Karpas-422 (cell line): ENCODE measurements around the gene METTL18. TPM values are rescaled to one million over a fixed set of nuclear protein-coding genes. Genes with fewer than 3 reads are reported as not detected.

Experiments
- DNase-seq: peaks from one replicate; pipeline ENCODE4 v3.0.0-alpha.2; 2015
- H2AFZ ChIP-seq: fragments of 200-600 bp; sonication (generic); 2 replicates; pipeline ENCODE4 v1.6.1; 2014; ENCODE audit warnings: antibody characterized with exemption, low read length, mixed read lengths
- H3K27ac ChIP-seq: fragments of 200-600 bp; sonication (generic); 2 replicates; pipeline ENCODE4 v1.5.1; 2014; ENCODE audit warnings: mild to moderate bottlenecking, low read length, moderate library complexity
- H3K27me3 ChIP-seq: fragments of 200-600 bp; sonication (generic); 2 replicates; pipeline ENCODE4 v1.6.1; 2014; ENCODE audit warnings: low read length, mixed read lengths
- H3K36me3 ChIP-seq: fragments of 200-600 bp; sonication (generic); 2 replicates; pipeline ENCODE4 v1.6.1; 2014; ENCODE audit warnings: low read length, mixed read lengths; ENCODE audit not compliant: insufficient read depth
- H3K4me1 ChIP-seq: fragments of 200-600 bp; sonication (generic); 2 replicates; pipeline ENCODE4 v1.6.1; 2014; ENCODE audit warnings: mild to moderate bottlenecking, low read length, mixed read lengths
- H3K4me2 ChIP-seq: fragments of 200-600 bp; sonication (generic); 2 replicates; pipeline ENCODE4 v1.6.1; 2014; ENCODE audit warnings: low read length, low read depth, mild to moderate bottlenecking; ENCODE audit not compliant: poor library complexity, severe bottlenecking
- H3K4me3 ChIP-seq: fragments of 200-600 bp; sonication (generic); 2 replicates; pipeline ENCODE4 v1.5.1; 2014; ENCODE audit warnings: mild to moderate bottlenecking, antibody characterized with exemption, low read length, mixed read lengths
- H3K79me2 ChIP-seq: fragments of 200-600 bp; sonication (generic); 2 replicates; pipeline ENCODE4 v1.6.1; 2014; ENCODE audit warnings: mild to moderate bottlenecking, low read length, mixed read lengths
- H3K9ac ChIP-seq: fragments of 200-600 bp; sonication (generic); 2 replicates; pipeline ENCODE4 v1.6.0; 2014; ENCODE audit warnings: low read length
- H3K9me2 ChIP-seq: fragments of 200-600 bp; sonication (generic), shearing (Covaris generic); replicated peaks from 2 replicates; pipeline ENCODE4 v1.6.0; 2014; ENCODE audit warnings: mild to moderate bottlenecking, low read length, moderate library complexity; ENCODE audit not compliant: insufficient read depth
- H3K9me3 ChIP-seq: fragments of 300-700, 200-600 bp; sonication (generic); 2 replicates; pipeline ENCODE4 v1.6.1; 2014; ENCODE audit warnings: low read length, mixed read lengths
- H4K20me1 ChIP-seq: fragments of 200-600 bp; sonication (generic); 2 replicates; pipeline ENCODE4 v1.6.1; 2014; ENCODE audit warnings: mild to moderate bottlenecking, antibody characterized with exemption, low read length, low read depth; ENCODE audit not compliant: insufficient read depth
- total RNA-seq: library from RNA; depleted of rRNA; stranded (reverse); fragments of >200 nt; shearing (Covaris generic); gene quantifications from 2 replicates; pipeline ENCODE4 v1.2.3, GENCODE V29; 2014; ENCODE audit warnings: low replicate concordance; rRNA removed

The METTL18 gene
- 10.4 and 13.3 TPM in 2 replicates for total RNA-seq

DNA sequence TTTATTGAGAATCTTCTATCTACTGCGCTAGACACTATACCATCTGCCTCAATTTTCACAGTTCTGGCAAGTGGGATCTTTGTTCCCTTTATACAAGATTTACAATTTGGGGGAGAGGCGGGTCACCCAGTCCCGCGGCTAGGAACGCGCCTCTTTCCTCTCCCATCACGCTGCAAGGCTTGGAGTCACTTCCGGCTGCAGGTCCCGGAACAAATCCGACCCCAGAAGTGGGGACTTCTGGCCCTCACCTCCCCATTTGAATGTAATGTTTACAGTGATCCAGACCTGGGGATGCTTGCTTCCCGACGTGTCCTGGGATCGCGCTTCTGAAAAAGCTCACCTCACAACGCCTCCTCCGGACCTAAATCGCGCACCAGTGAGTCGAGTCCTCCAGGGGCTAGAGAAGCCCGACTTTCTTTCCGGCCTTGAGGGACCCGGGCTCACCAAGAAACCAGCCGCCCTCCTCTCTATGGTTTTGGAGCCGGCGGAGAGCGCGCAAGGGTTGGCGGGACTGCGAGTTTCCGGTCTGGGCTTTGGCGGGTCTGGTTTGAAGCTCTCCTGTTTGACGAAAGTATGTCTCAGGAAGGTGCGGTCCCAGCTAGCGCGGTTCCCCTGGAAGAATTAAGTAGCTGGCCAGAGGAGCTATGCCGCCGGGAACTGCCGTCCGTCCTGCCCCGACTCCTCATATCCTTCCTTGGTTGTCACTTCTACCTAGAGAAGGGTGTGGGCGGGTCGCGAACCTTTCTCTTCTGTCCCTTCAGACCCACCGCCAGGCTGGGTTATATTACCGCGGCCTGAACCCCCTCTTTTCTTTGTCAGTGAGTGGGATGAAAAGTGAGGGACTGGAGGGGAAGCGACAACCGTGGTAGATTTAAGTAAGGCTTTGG, at the start of gene METTL18:
METTL18 (minus strand) TSS at position 378 of the 887 bp plus-strand sequence. CDS start 1,212 bp downstream, outside the sequence.
- Histone ChIP-seq H2AFZ (peak within 1 kb of the TSS; percentile 83), H3K9ac (peak within 1 kb of the TSS; percentile 79), H3K36me3 (peaks cover 17% of the 10 kb centered on the region), H3K9me3 (no peaks in the 10 kb centered on the region), H3K27ac (peak within 1 kb of the TSS; percentile 40), H3K4me2 (peak within 1 kb of the TSS; percentile 90), H3K4me1 (peaks cover 33% of the 10 kb centered on the region), H3K79me2 (peaks cover 64% of the 10 kb centered on the region), H3K27me3 (no peaks in the 10 kb centered on the region), H3K9me2 (no peaks in the 10 kb centered on the region), H4K20me1 (no peaks in the 10 kb centered on the region), H3K4me3 (peak within 1 kb of the TSS; percentile 82)
- peak; percentile 98 for DNase-seq

DNA sequence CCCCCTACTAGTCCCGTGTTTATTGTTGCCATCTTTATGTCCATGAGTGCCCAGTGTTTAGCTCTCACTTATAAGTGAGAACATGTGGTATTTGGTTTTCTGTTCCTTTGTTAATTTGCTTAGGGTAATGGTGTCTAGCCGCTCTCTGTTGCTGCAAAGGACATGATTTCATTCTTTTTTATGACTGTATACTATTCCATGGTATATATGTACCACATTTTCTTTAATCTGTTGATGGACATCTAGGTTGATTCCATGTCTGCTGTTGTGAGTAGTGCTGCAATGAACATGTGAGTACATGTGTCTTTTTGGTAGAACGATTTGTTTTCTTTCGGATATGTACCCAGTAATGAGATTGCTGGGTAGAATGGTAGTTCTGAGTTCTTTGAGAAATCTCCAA, 44.2 kb upstream of the METTL18 start:
- Histone ChIP-seq H3K4me3 (no peak overlapping the region), H4K20me1 (no peaks in the 10 kb centered on the region), H3K4me1 (no peaks in the 10 kb centered on the region), H3K79me2 (peaks cover 44% of the 10 kb centered on the region), H3K4me2 (no peak overlapping the region), H3K9me2 (no peaks in the 10 kb centered on the region), H3K9me3 (0 out of 2 replicates have a peak, but pooled peaks cover 8% of the 10 kb centered on the region), H3K27me3 (no peaks in the 10 kb centered on the region), H2AFZ (no peak overlapping the region), H3K36me3 (peaks cover 89% of the 10 kb centered on the region), H3K27ac (no peak overlapping the region), H3K9ac (no peak overlapping the region)
- no peak for DNase-seq

DNA sequence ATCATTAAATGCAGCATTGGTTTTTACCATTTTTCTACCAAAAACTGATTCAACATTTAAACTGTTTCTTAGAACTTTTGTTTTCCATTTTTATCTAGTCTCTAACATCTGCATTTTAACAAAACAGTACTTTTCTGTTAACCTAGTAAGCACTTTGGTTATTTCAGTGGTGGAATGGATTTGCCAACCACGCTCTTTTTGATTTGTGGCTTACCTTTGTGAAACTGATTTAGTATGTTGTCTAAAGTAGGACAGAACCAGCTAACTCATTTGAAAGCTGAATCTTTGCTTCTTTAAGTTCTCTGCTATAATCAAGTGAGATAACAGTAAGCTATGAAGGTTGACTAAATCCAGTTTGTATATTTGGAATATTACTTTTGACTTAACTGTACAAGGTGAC, 41.5 kb upstream of the METTL18 start:
- DNase-seq: no peak
- Histone ChIP-seq H3K4me1 (no peaks in the 10 kb centered on the region), H3K27ac (no peak overlapping the region), H3K9ac (no peak overlapping the region), H3K9me3 (0 out of 2 replicates have a peak, but pooled peaks cover 8% of the 10 kb centered on the region), H3K36me3 (peaks cover 86% of the 10 kb centered on the region), H3K79me2 (peaks cover 30% of the 10 kb centered on the region), H4K20me1 (no peaks in the 10 kb centered on the region), H3K4me2 (no peak overlapping the region), H2AFZ (no peak overlapping the region), H3K27me3 (no peaks in the 10 kb centered on the region), H3K4me3 (no peak overlapping the region), H3K9me2 (no peaks in the 10 kb centered on the region)

DNA sequence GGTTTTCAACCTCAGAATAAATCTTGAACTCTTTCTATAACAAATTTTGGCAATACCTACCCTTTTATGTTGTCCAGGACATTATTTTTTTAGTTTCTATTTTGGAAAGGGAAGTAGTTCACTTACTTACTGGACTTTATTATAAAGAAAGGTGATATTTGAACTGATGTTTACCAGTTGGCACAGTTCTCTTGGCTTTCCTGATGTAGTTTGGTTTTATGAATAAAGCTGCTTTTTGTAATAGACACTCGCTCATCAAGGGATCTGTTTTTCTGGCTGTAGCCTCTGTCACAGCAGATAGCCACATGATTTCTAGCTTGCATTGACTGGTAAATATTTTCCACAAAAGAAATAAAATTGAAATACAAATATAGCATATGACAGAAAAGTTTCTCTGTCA, 40.9 kb upstream of the METTL18 start:
- no peak overlapping the region for H3K4me2 ChIP-seq
- no peak overlapping the region for H2AFZ ChIP-seq
- no peak overlapping the region for H3K4me3 ChIP-seq

DNA sequence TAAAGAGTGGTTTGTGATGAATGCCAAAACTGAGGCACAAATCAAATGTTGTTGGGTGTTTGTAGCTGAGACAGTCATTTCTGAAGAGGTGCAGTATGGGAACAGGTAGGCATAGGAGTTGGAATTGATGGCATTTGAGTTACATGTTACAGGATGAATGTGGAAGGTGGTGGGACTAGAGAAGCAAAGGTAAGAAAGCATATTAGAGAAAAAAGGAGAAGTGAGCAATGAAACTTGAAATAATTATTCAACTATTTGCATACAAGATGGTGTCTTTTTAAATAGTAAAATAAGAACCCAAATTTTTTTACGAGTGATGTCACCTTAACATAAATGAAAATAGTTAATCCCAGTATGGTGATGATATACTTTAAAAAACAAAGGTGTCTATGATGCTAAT, 40.2 kb upstream of the METTL18 start:
- H2AFZ ChIP-seq: no peak overlapping the region
- H3K36me3 ChIP-seq: peaks cover 89% of the 10 kb centered on the region
- no peak overlapping the region for H3K4me3 ChIP-seq
- H3K9ac ChIP-seq: no peak overlapping the region
- no peak overlapping the region for H3K4me2 ChIP-seq
- H3K9me2 ChIP-seq: no peaks in the 10 kb centered on the region
- H3K9me3 ChIP-seq: 0 out of 2 replicates have a peak, but pooled peaks cover 8% of the 10 kb centered on the region
- no peaks in the 10 kb centered on the region for H3K4me1 ChIP-seq
- no peaks in the 10 kb centered on the region for H3K27me3 ChIP-seq
- H3K79me2 ChIP-seq: peaks cover 20% of the 10 kb centered on the region
- no peaks in the 10 kb centered on the region for H4K20me1 ChIP-seq
- no peak overlapping the region for H3K27ac ChIP-seq
- no peak for DNase-seq

More for the DNA sequence above, 40.9 kb upstream of the METTL18 start:
- H3K4me1 ChIP-seq: no peaks in the 10 kb centered on the region
- no peak for DNase-seq
- peaks cover 24% of the 10 kb centered on the region for H3K79me2 ChIP-seq
- no peak overlapping the region for H3K27ac ChIP-seq
- peaks cover 87% of the 10 kb centered on the region for H3K36me3 ChIP-seq
- H3K9ac ChIP-seq: no peak overlapping the region
- H3K9me2 ChIP-seq: no peaks in the 10 kb centered on the region
- no peaks in the 10 kb centered on the region for H4K20me1 ChIP-seq
- H3K27me3 ChIP-seq: no peaks in the 10 kb centered on the region
- H3K9me3 ChIP-seq: 0 out of 2 replicates have a peak, but pooled peaks cover 8% of the 10 kb centered on the region

DNA sequence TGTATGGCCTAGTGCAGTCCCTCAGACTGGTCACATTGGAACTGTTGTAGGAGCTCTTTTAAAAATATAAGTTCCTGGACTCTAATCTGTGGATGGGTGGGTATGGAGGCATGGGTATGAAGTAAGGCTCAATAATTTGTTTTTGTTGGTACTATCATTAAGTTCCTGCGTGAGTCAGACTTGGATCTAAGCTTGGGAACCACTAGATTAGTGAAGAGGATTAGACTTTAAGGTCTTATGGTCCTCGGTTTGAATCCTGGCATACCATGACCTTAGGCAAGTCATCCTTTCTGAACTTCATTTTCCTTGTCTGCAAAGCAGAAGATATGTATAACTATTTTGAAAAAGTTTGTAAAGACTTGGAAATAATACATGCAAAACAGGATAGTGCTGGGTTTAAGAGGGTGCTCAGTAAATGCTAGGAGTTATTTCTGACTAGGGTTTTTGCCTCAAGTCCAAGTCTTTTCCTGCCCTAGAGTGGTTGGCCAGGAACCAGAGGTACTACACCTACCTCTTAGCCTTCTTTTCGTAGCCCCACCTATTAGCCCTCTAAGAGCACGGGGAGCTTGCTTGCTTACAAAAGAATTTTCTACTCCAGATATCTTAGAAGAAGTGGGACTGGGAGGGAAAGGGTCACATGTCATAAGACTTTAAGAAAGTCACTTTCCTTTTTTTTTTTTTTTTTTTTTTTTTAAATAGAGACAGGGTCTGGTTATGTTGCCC, 38.6 kb upstream of the METTL18 start:
- H3K36me3 ChIP-seq: peaks cover 84% of the 10 kb centered on the region
- no peak overlapping the region for H2AFZ ChIP-seq
- H3K4me3 ChIP-seq: no peak overlapping the region
- no peak overlapping the region for H3K4me2 ChIP-seq
- H3K27me3 ChIP-seq: no peaks in the 10 kb centered on the region
- H3K4me1 ChIP-seq: no peaks in the 10 kb centered on the region
- H4K20me1 ChIP-seq: no peaks in the 10 kb centered on the region
- no peaks in the 10 kb centered on the region for H3K9me3 ChIP-seq
- no peaks in the 10 kb centered on the region for H3K9me2 ChIP-seq
- H3K27ac ChIP-seq: no peak overlapping the region
- peaks cover 7% of the 10 kb centered on the region for H3K79me2 ChIP-seq
- no peak for DNase-seq
- no peak overlapping the region for H3K9ac ChIP-seq

DNA sequence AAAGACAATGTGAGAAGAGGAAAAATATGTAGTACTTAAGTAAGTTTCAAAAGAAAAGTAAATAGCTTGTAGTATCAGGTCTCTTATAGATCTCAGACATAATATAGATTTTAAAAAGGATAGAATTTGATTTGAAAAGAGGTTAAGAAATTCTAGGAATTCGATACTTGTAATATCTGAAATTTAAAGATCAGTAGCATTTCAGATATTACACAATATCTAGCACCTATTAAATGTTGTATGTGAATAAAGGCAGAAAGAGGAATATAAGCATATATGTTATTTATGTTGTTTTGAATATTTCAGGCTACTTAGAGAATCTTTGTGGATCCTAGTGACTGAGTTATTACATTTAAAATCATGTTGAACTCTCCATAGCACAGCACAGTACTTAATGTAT, 35.0 kb upstream of the METTL18 start:
- Histone ChIP-seq H3K4me3 (no peak overlapping the region), H3K27me3 (no peaks in the 10 kb centered on the region), H2AFZ (no peak overlapping the region), H3K27ac (no peak overlapping the region), H3K9ac (no peak overlapping the region), H3K36me3 (peaks cover 57% of the 10 kb centered on the region), H3K4me1 (no peaks in the 10 kb centered on the region), H4K20me1 (no peaks in the 10 kb centered on the region), H3K9me2 (no peaks in the 10 kb centered on the region), H3K9me3 (no peaks in the 10 kb centered on the region), H3K79me2 (no peaks in the 10 kb centered on the region), H3K4me2 (no peak overlapping the region)
- no peak for DNase-seq

DNA sequence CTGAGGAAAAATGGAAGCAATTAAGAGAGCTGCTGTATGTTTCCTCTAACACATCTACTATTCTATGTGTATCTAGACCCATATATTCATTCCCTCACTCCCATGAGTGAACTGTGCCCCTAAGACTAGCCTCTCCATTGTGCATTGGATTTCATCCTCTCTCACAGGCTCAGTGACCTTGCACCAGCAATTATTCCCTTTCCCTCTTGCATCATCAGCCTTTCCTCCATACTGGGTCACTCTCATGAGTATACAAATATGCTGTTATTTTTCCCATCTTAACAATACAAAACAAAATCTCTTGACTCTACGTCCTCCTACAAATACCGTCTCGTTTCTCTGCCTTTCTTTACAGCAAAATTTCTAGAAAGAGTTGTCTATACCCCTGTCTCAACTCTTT, 29.4 kb upstream of the METTL18 start:
- Histone ChIP-seq H3K79me2 (no peaks in the 10 kb centered on the region), H3K27me3 (no peaks in the 10 kb centered on the region), H3K27ac (no peak overlapping the region), H3K4me2 (no peak overlapping the region), H3K36me3 (peaks cover 26% of the 10 kb centered on the region), H3K4me3 (no peak overlapping the region), H3K9ac (no peak overlapping the region), H4K20me1 (no peaks in the 10 kb centered on the region), H3K4me1 (no peaks in the 10 kb centered on the region), H3K9me2 (no peaks in the 10 kb centered on the region), H2AFZ (no peak overlapping the region), H3K9me3 (no peaks in the 10 kb centered on the region)
- DNase-seq: no peak
